Measurements from ENCODE around the gene TOR1AIP2.
"Not testable (repeated sequence)": the region's sequence is repeated elsewhere in the genome, so short reads cannot be mapped to it uniquely, and the experiment has no call there.

TOR1AIP2 gene

DNA sequence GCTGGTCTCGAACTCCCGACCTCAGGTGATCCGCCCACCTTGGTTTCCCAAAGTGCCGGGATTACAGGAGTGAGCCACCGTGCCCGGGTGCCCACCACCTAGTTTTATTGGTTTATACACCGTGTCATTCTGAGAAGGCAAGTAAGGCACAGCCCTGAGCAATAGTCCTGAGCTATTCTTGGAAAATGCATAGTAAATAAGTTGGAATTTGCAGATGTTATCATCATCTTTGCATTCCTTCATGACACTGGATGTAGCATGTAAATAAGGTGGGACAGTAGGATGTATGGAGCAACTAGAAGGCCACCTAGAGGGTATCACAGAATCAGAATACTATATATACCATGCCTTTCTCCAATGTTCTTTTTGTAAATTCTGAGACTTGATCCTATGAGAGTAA lies 11.0 kb downstream of the TOR1AIP2 start:
- no peak overlapping the region for H3K27ac Mint-ChIP-seq
- no peak overlapping the region for H3K4me3 Mint-ChIP-seq
- peaks cover 77% of the 10 kb centered on the region for H3K36me3 Mint-ChIP-seq (ENCODE audit: low read depth)
- intact Hi-C loops (cut with micrococcal nuclease), result no loop called here
- no peaks in the 10 kb centered on the region for H3K27me3 Mint-ChIP-seq
- peaks cover 26% of the 10 kb centered on the region for H3K4me1 Mint-ChIP-seq (ENCODE audit: low read depth)
- H3K9me3 Mint-ChIP-seq, result no peaks in the 10 kb centered on the region

DNA sequence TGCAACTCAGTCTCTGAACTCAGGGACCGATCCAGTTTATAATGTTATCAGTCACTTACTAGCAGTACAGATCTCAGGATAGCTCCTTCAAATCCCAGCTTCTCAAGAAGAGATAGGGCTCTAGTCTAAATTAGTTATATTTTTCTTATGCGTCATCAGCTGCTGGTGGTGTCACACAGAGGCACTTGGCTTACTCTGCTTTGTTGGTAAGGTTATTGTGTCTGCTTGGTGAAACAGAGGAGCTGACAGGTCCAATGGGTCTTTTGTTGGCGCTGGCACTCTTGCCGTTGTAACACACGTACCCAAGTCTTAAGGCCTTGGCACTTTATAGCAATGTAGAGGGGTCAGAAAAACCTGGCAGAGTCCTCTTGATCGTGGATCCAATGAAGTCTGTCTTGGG lies 12.2 kb downstream of the TOR1AIP2 start:
- H3K27ac Mint-ChIP-seq, result no peak overlapping the region
- no peaks in the 10 kb centered on the region for H3K27me3 Mint-ChIP-seq
- no peak overlapping the region for H3K4me3 Mint-ChIP-seq
- H3K9me3 Mint-ChIP-seq, result no peaks in the 10 kb centered on the region
- peaks cover 87% of the 10 kb centered on the region for H3K36me3 Mint-ChIP-seq (ENCODE audit: low read depth)
- H3K4me1 Mint-ChIP-seq (ENCODE audit: low read depth), result peaks cover 21% of the 10 kb centered on the region
- intact Hi-C loops (cut with micrococcal nuclease), result no loop called here

DNA sequence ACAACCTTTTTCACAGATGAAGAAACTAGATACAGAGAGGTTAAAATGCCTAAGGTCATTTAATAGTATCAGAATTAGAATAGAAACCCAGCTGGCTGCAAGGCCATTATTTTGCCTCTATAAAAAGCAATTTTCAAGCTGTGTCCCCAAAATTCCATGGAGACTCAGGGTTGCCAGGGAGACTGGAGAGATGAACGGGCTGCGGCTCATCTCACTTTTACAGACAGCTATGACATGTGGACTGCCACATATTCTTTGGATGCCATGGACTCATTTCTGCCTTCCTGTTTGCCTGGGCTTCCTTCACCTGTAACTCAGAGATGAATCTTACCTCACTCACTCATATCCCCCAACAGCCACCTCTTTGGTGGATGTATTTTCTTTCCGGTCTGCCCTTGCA lies 17.0 kb downstream of the TOR1AIP2 start:
- Mint-ChIP-seq H3K4me3 (no peak overlapping the region), H3K27me3 (no peaks in the 10 kb centered on the region), H3K36me3 (ENCODE audit: low read depth) (peaks cover 75% of the 10 kb centered on the region), H3K4me1 (ENCODE audit: low read depth) (peaks cover 26% of the 10 kb centered on the region), H3K9me3 (no peaks in the 10 kb centered on the region), H3K27ac (no peak overlapping the region)
- intact Hi-C loops (cut with micrococcal nuclease), result no loop called here

DNA sequence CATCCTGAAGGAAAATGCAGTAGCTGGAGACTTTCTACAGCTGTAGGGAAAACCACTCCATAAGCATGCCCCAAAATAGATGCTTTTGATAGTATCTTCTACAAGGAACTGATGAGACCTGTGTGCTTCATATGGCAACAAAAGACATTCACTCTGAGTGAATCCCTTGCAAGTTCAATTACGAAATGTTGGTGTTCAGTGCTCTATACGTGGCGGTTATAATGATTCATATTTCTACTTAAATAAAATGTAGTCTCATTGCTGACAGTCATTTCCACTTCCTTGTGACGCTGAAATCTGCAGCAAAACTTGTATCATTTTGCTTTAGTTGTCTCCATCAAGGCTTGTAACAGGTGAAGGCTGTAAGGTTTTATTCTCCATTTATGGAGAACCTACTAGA lies 20.6 kb downstream of the TOR1AIP2 start:
- Mint-ChIP-seq H3K36me3 (ENCODE audit: low read depth) (peaks cover 67% of the 10 kb centered on the region), H3K4me3 (no peak overlapping the region), H3K9me3 (no peaks in the 10 kb centered on the region), H3K4me1 (ENCODE audit: low read depth) (peaks cover 21% of the 10 kb centered on the region), H3K27ac (no peak overlapping the region), H3K27me3 (no peaks in the 10 kb centered on the region)
- intact Hi-C loops (cut with micrococcal nuclease), result no loop called here

DNA sequence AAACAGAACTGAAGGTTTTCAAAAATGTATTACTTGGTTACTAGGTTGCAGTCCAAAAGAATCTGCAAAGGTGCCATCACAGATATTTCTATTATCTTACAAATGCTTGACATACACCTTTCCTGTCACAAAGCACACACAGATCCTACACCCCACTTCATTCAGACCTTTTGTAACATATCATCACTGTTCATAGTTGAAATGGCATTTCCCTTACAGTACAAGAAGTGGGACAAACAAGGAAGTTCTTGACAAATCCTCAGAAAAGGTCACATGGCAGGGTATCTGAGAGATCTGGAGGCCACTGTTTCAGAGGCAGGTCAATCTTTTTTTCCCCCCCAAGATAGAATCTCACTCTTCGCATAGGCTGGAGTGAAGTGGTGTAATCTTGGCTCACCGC lies 21.3 kb downstream of the TOR1AIP2 start:
- Mint-ChIP-seq H3K9me3 (no peaks in the 10 kb centered on the region), H3K27me3 (no peaks in the 10 kb centered on the region), H3K36me3 (ENCODE audit: low read depth) (peaks cover 67% of the 10 kb centered on the region), H3K27ac (no peak overlapping the region), H3K4me1 (ENCODE audit: low read depth) (peaks cover 21% of the 10 kb centered on the region), H3K4me3 (no peak overlapping the region)
- intact Hi-C loops (cut with micrococcal nuclease), result no loop called here

DNA sequence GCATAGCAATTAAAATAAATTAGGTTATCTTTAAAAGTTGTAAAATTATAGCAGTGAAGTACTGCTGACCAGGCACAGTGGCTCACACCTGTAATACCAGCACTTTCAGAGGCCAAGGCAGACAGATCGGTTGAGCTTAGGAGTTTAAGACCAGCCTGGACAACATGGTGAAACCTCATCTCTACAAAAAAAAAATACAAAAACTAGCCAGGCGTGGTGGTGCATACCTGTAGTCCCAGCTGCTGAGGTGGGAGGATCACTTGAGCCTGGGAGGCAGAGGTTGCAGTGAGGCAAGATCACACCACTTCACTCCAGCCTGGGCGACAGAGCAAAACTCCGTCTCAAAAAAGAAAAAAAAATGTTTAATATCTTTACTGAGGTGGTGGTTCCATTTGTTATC lies 21.8 kb downstream of the TOR1AIP2 start:
- not testable (repeated sequence) for H3K27me3 Mint-ChIP-seq

DNA sequence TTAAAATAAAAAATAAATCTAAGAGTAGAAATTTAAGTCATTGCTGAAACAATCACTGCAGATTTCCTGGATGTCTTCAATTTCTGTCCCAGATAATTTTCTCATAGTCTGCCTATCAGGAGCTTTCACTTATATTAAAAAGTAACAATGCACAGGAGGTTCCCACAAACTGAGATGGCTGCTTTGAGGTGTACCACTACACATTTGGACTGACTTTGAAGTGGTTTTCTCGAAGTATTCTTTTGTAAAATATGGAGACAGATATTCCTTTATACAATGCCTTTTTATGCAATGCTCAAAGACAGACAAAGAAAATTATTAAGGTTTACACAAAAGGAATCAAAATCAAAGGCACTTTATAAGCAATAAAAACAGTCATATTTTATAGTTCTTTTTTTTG lies 24.5 kb downstream of the TOR1AIP2 start:
- H3K4me3 Mint-ChIP-seq, result no peak overlapping the region
- no peaks in the 10 kb centered on the region for H3K27me3 Mint-ChIP-seq
- peaks cover 15% of the 10 kb centered on the region for H3K4me1 Mint-ChIP-seq (ENCODE audit: low read depth)
- no peaks in the 10 kb centered on the region for H3K9me3 Mint-ChIP-seq
- H3K27ac Mint-ChIP-seq, result no peak overlapping the region
- intact Hi-C loops (cut with micrococcal nuclease), result no loop called here
- H3K36me3 Mint-ChIP-seq (ENCODE audit: low read depth), result peaks cover 80% of the 10 kb centered on the region

More for the DNA sequence above, 21.8 kb downstream of the TOR1AIP2 start:
- H3K4me3 Mint-ChIP-seq; H3K9me3 Mint-ChIP-seq; intact Hi-C loops (cut with micrococcal nuclease); H3K27ac Mint-ChIP-seq: not testable (repeated sequence)
- Mint-ChIP-seq H3K4me1 (ENCODE audit: low read depth) (peaks cover 21% of the 10 kb centered on the region), H3K36me3 (ENCODE audit: low read depth) (peaks cover 69% of the 10 kb centered on the region)

DNA sequence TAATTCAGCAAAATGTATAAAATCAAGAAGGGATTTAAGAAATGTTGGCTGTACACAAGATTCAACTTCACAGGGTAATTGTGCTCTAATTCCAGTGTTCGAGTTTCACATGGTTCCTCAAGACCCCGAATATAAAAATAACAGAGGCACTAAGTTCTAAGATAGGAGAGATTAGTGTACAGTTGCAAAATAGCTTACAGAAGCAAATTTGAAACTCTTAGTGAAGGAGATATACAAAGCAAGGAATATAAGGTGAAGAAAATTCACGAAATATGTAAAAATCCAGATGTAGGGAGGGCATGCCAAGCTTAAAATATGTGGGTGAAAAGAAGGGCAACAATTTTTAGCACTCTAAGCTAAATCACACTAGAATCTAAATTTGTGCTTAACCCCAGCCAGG lies 29.4 kb downstream of the TOR1AIP2 start:
- intact Hi-C loops (cut with micrococcal nuclease), result no loop called here
- H3K36me3 Mint-ChIP-seq (ENCODE audit: low read depth), result peaks cover 76% of the 10 kb centered on the region

DNA sequence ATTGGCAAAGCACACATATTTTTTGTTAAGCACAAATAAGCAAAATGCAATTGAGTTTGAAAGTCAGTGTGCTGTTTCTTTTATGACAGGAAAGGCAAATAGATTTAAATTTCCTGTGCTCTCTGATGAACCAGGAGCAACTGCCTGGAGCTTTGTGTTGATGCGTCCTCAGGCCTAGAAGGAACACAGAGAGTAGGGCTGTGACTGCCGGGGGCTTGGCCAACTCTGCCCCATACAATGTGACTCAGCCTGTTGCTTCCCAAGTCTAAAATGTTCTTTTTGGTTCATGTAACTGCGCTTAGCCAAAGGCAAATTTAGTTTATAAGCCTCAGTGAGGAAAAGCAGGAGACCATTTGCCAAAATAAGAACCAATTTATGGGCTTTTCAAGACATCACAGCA lies 37.5 kb downstream of the TOR1AIP2 start:
- intact Hi-C loops (cut with micrococcal nuclease), result no loop called here
- no peak overlapping the region for H3K27ac Mint-ChIP-seq
- H3K9me3 Mint-ChIP-seq, result no peaks in the 10 kb centered on the region
- H3K36me3 Mint-ChIP-seq (ENCODE audit: low read depth), result peaks cover 36% of the 10 kb centered on the region
- no peak overlapping the region for H3K4me3 Mint-ChIP-seq
- no peaks in the 10 kb centered on the region for H3K4me1 Mint-ChIP-seq (ENCODE audit: low read depth)
- no peaks in the 10 kb centered on the region for H3K27me3 Mint-ChIP-seq

More for the DNA sequence above, 29.4 kb downstream of the TOR1AIP2 start:
- no peaks in the 10 kb centered on the region for H3K27me3 Mint-ChIP-seq
- H3K27ac Mint-ChIP-seq, result no peak overlapping the region
- H3K4me1 Mint-ChIP-seq (ENCODE audit: low read depth), result no peaks in the 10 kb centered on the region
- no peaks in the 10 kb centered on the region for H3K9me3 Mint-ChIP-seq
- H3K4me3 Mint-ChIP-seq, result no peak overlapping the region

DNA sequence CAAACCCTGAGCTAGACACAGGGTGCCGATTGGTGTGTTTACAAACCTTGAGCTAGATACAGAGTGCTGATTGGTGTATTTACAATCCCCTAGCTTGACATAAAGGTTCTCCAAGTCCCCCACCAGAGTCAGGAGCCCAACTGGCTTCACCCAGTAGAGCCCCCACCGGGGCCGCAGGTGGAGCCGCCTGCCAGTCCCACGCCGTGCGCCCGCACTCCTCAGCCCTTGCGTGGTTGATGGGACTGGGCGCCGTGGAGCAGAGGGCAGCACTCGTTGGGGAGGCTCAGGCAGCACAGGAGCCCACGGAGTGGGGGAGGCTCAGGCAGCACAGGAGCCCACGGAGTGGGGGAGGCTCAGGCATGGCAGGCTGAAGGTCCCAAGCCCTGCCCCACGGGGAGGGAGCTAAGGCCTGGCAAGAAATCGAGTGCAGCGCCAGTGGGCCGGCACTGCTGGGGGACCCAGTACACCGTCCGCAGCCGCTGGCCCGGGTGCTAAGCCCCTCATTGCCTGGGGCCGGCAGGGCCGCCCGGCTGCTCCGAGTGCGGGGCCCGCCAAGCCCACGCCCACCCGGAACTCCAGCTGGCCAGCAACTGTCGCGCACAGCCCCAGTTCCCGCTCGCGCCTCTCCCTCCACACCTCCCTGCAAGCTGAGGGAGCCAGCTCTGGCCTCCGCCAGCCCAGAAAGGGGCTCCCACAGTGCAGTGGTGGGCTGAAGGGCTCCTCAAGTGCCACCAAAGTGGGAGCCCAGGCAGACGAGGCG lies 40.7 kb downstream of the TOR1AIP2 start:
- H3K4me1 Mint-ChIP-seq (ENCODE audit: low read depth); H3K9me3 Mint-ChIP-seq; intact Hi-C loops (cut with micrococcal nuclease); H3K27me3 Mint-ChIP-seq; H3K27ac Mint-ChIP-seq; H3K4me3 Mint-ChIP-seq: not testable (repeated sequence)
- peaks cover 27% of the 10 kb centered on the region for H3K36me3 Mint-ChIP-seq (ENCODE audit: low read depth)

DNA sequence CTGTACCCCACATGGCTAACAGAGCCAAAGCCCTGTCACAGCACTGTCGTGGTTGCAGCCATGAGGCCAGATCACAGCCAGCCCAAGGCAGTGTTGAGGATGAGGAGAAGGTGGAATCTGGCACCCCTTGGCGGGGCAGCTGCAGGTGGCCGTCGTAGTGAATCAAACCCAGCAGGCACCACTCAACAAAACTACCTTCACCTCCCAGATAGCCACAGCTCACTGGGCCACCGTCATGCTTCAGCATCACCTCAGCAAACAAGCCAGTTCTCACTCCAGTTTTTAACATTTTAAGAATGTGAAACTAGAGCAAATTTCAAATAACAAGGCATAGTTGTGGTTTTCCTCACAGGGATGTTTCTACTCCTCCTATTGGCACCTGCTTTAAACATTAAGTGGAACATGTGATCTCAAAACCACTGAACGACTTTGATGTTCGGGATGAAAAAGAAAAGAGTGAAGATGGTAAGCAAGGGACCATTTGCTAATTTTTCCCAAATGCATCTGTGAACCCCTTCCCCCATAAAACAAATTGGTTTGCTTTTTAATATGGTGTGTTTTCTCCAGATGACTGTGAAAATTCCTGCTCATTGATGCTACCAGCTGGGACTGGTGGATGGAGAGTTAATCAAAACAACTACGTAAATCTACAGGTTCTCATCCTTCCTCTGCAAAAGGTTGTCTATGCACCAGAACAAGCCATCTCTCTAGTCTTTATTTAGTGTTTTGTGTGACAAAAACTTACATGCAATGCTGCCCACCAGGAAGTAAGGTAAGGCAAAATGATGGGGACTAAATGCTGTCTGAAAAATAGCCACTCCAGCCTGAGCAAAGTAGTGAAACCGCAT lies 45.5 kb downstream of the TOR1AIP2 start:
- Mint-ChIP-seq H3K9me3 (no peaks in the 10 kb centered on the region), H3K4me1 (ENCODE audit: low read depth) (no peaks in the 10 kb centered on the region), H3K27me3 (peaks cover 3% of the 10 kb centered on the region), H3K27ac (no peak overlapping the region), H3K36me3 (ENCODE audit: low read depth) (peaks cover 14% of the 10 kb centered on the region), H3K4me3 (no peak overlapping the region)
- intact Hi-C loops (cut with micrococcal nuclease), result no loop called here

DNA sequence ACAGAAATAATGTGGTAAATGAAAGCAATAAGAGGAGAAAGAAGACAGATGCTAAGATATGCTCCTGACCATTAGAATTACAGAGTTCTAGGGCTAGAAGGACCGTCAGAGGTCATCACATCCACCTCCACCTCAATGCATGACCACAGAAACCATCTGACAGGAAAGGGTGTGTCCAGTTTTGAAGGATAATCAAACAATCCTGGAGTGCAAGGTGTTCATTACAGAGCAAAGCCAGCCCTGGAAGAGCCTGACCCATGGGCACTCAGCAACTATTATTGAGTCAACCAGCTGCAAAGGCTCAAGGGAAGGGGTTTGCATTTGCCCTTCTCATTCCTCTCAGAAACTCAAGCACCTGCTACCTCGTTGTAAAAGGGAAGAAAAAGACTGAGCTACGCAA lies 46.4 kb downstream of the TOR1AIP2 start:
- H3K27me3 Mint-ChIP-seq, result peaks cover 3% of the 10 kb centered on the region
- H3K36me3 Mint-ChIP-seq (ENCODE audit: low read depth), result peaks cover 7% of the 10 kb centered on the region
- no peak overlapping the region for H3K4me3 Mint-ChIP-seq
- no peaks in the 10 kb centered on the region for H3K9me3 Mint-ChIP-seq
- no peaks in the 10 kb centered on the region for H3K4me1 Mint-ChIP-seq (ENCODE audit: low read depth)
- intact Hi-C loops (cut with micrococcal nuclease), result no loop called here
- no peak overlapping the region for H3K27ac Mint-ChIP-seq

DNA sequence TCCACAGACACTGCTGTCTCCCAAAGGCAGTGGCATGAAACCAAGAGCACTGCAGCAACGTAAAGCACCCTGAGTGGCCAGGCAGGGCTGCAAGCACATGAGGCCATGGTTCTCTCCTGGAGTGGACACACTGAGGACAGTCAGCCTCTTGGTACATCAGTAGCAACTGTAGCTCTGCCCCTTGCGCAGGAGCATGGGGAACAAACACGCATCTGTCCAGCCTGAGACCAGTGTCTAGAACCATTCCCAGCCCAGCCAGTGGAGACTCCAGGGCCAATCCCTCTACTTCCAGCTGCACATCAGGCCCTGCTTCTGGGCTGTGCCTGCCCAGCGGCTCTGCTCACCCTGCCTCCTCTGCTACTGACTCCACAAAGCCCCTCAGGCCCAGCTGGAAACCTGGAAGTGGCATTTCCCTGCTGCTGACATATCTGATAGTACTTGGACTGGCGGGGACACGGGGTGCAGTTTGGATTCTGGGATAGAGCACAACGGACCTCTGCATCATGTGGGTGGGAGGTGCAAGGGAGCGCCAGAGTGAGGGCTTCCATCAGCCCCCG lies 49.0 kb downstream of the TOR1AIP2 start:
- intact Hi-C loops (cut with micrococcal nuclease), result no loop called here
- peaks cover 3% of the 10 kb centered on the region for H3K27me3 Mint-ChIP-seq
- peaks cover 11% of the 10 kb centered on the region for H3K4me1 Mint-ChIP-seq (ENCODE audit: low read depth)

DNA sequence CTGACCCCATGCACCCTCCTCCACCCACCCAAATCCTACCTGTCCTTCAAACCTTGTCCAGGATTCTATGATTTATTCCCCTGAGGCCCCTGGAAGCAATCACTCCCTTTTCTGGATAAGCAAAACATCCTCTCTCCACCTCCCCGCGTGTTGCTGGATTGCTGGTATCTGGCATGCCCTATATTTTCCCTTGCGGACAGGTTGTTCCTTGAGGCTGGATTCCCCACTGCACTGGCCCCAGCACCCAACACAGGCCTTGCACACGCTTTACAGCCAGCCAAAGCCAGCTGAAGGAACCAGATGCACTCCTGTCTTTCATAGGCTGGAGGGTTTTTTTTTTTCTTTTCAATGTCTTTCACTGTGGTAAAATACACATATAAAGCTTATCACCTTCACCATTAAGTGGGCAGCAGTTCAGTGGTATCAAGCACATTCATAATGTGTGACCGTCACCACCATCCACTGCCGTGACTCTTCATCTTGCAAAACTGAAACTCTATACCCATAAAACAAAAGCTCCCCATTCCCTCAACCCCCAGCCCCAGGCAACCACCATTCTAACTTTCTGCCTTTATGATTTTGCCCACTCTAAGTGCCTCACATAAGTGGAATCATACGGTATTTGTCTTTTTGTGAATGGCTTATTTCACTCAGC lies 50.9 kb downstream of the TOR1AIP2 start:
- no peaks in the 10 kb centered on the region for H3K9me3 Mint-ChIP-seq
- H3K27me3 Mint-ChIP-seq, result peaks cover 3% of the 10 kb centered on the region
- intact Hi-C loops (cut with micrococcal nuclease), result no loop called here
- H3K36me3 Mint-ChIP-seq (ENCODE audit: low read depth), result no peaks in the 10 kb centered on the region
- no peak overlapping the region for H3K4me3 Mint-ChIP-seq
- H3K27ac Mint-ChIP-seq, result no peak overlapping the region
- peaks cover 11% of the 10 kb centered on the region for H3K4me1 Mint-ChIP-seq (ENCODE audit: low read depth)

More for the DNA sequence above, 49.0 kb downstream of the TOR1AIP2 start:
- H3K4me3 Mint-ChIP-seq, result no peak overlapping the region
- H3K36me3 Mint-ChIP-seq (ENCODE audit: low read depth), result no peaks in the 10 kb centered on the region
- H3K9me3 Mint-ChIP-seq, result no peaks in the 10 kb centered on the region
- no peak overlapping the region for H3K27ac Mint-ChIP-seq
